Keratinocyte (primary cell): ENCODE data around the gene TGOLN2. TPM values are rescaled to one million over a fixed set of nuclear protein-coding genes. Genes with fewer than 3 reads are reported as not detected.
"Not testable (repeated sequence)": the region's sequence is repeated elsewhere in the genome, so short reads cannot be mapped to it uniquely, and the experiment has no call there.

Source experiments
- DNase-seq: peaks from one replicate; pipeline ENCODE4 v3.0.0-alpha.2; 2011; ENCODE audit warnings: low read depth, missing footprints, low spot score
- FAIRE-seq: peaks from 2 replicates; lab custom pipeline; 2011; peaks lifted over from hg19 to GRCh38; lab: Jason Lieb, UNC
- H2AFZ ChIP-seq: 2 replicates; pipeline ENCODE4 v1.6.0; 2012; ENCODE audit warnings: low read length, control low read depth, inconsistent platforms; ENCODE audit not compliant: control insufficient read depth
- H3K27ac ChIP-seq: 2 replicates; pipeline ENCODE4 v1.5.1; 2011; ENCODE audit warnings: low read length; ENCODE audit not compliant: control insufficient read depth, insufficient read depth
- H3K27me3 ChIP-seq: 3 replicates; pipeline ENCODE4 v1.6.0; 2011; ENCODE audit warnings: low read length; ENCODE audit not compliant: control insufficient read depth, insufficient read depth; ENCODE audit errors: extremely low read depth
- H3K36me3 ChIP-seq, 2 experiments: 2 replicates in 1 of 2; 3 replicates in 1 of 2; pipeline ENCODE4 v1.5.1; 2011; ENCODE audit warnings: low read length in 2 of 2, mild to moderate bottlenecking in 1 of 2; ENCODE audit not compliant: control insufficient read depth in 2 of 2, insufficient read depth in 2 of 2; ENCODE audit errors: extremely low read depth in 1 of 2
- H3K4me1 ChIP-seq: 3 replicates; pipeline ENCODE4 v1.5.1; 2011; ENCODE audit warnings: low read length; ENCODE audit not compliant: control insufficient read depth, insufficient read depth; ENCODE audit errors: extremely low read depth
- H3K4me2 ChIP-seq: 3 replicates; pipeline ENCODE4 v1.6.0; 2011; ENCODE audit warnings: low read depth, low read length; ENCODE audit not compliant: control insufficient read depth, insufficient read depth; ENCODE audit errors: extremely low read depth
- H3K4me3 ChIP-seq, 3 experiments: fragments of 200-600 bp in 1 of 3; sonication (generic) in 1 of 3; 2 replicates in 2 of 3; 3 replicates in 1 of 3; pipeline ENCODE4 v1.5.1; 2011 to 2016; ENCODE audit warnings: low read length in 3 of 3, mild to moderate bottlenecking in 3 of 3, control low read depth in 2 of 3, inconsistent platforms in 1 of 3, low read depth in 1 of 3, mixed read lengths in 1 of 3, mixed run types in 1 of 3, moderate library complexity in 1 of 3; ENCODE audit not compliant: control insufficient read depth in 2 of 3, insufficient read depth in 2 of 3; ENCODE audit errors: extremely low read depth in 1 of 3
- H3K79me2 ChIP-seq: 2 replicates; pipeline ENCODE4 v1.6.0; 2012; ENCODE audit warnings: low read length; ENCODE audit not compliant: control insufficient read depth, insufficient read depth
- H3K9ac ChIP-seq: 3 replicates; pipeline ENCODE4 v1.6.0; 2011; ENCODE audit warnings: low read length; ENCODE audit not compliant: control insufficient read depth, insufficient read depth; ENCODE audit errors: extremely low read depth
- H3K9me1 ChIP-seq: 3 replicates; pipeline ENCODE4 v1.6.0; 2011; ENCODE audit warnings: low read length; ENCODE audit not compliant: control insufficient read depth, insufficient read depth; ENCODE audit errors: extremely low read depth
- H3K9me3 ChIP-seq: 2 replicates; pipeline ENCODE4 v1.5.1; 2012; ENCODE audit warnings: low read depth, low read length; ENCODE audit not compliant: control insufficient read depth
- H4K20me1 ChIP-seq: 3 replicates; pipeline ENCODE4 v1.6.0; 2011; ENCODE audit warnings: low read length; ENCODE audit not compliant: control insufficient read depth, insufficient read depth; ENCODE audit errors: extremely low read depth
- CTCF ChIP-seq, 3 experiments: IDR thresholded peaks in 1 of 3; conservative IDR thresholded peaks in 1 of 3; optimal IDR thresholded peaks in 1 of 3; 2 replicates in 2 of 3; 3 replicates in 1 of 3; pipeline versions ENCODE3 to v1.5.1; 2011; ENCODE audit warnings: low read length in 3 of 3, mild to moderate bottlenecking in 3 of 3, moderate library complexity in 2 of 3, control low read depth in 1 of 3, inconsistent platforms in 1 of 3; ENCODE audit not compliant: insufficient read depth in 2 of 3; ENCODE audit errors: extremely low read depth in 1 of 3
- EZH2 ChIP-seq: IDR thresholded peaks from one replicate; pipeline ENCODE4 v1.6.1; 2012; ENCODE audit warnings: inconsistent platforms, mild to moderate bottlenecking, low read length, moderate library complexity
- dilution Hi-C: fragments of 300-500 bp; cut with MboI; formaldehyde crosslinking; loops from one replicate; pipeline ENCODE4 v1.7.0; 2020; ENCODE audit warnings: low sequenced_read_pairs; ENCODE audit not compliant: extremely low pct_ligation_motif_present
- polyA plus RNA-seq, 5 experiments: library from polyadenylated mRNA; depleted of rRNA in 3 of 5; stranded (reverse) in 3 of 5; stranded (forward) in 1 of 5; unstranded in 1 of 5; fragments of >200 nt; gene quantifications; 1 replicate in 1 of 5; 2 replicates in 3 of 5; 3 replicates in 1 of 5; pipeline versions ENCODE4 v1.2.1 to v1.2.3, GENCODE V29; 2011 to 2012; ENCODE audit warnings: missing spikeins in 2 of 5, low read depth in 1 of 5, low replicate concordance in 1 of 5

Gene TGOLN2
- polyA plus RNA-seq, 1 donor (not counting 4 experiments of a cell fraction or from before 2014, with no cell fraction given): 43.3 TPM

- Histone ChIP-seq H3K9me3 (no peaks in the 10 kb centered on the region), H3K9ac (no peak overlapping the region), H3K4me2 (no peak overlapping the region), H3K36me3 (peaks cover 25 to 36% of the 10 kb centered on the region in 2 experiments), H3K79me2 (peaks cover 20% of the 10 kb centered on the region), H3K9me1 (peaks cover 3% of the 10 kb centered on the region), H3K27me3 (no peaks in the 10 kb centered on the region), H3K27ac (no peak overlapping the region), H4K20me1 (no peaks in the 10 kb centered on the region), H3K4me1 (no peaks in the 10 kb centered on the region), H3K4me3 (no peak overlapping the region), H2AFZ (no peak overlapping the region)
- TF ChIP-seq EZH2 (no peak), CTCF (optimal IDR thresholded peaks at IDR 0.05 in 1 of 3, IDR thresholded peaks at IDR 0.05 in 1 of 3, conservative IDR thresholded peaks at IDR 0.05 in 1 of 3; ENCODE audit: extremely low read depth in 1 of 3, insufficient read depth in 2 of 3, low read length in 3 of 3) (no peak)
- DNase-seq (no peak), FAIRE-seq (no peak)
- dilution Hi-C loops: loop anchor here (10.0 kb wide), 1 partner anchor 46 kb away; no protein-coding TSS in a partner anchor
These were observed 9.3 kb downstream of the TGOLN2 start for GRCh38 chr2:85318222-85319074.

GRCh38 chr2:85315921-85316320 is 11.9 kb downstream of the TGOLN2 start:
- H4K20me1 ChIP-seq, H3K9ac ChIP-seq: not testable (repeated sequence)
- peaks cover 16 to 25% of the 10 kb centered on the region in 2 experiments for H3K36me3 ChIP-seq

More at GRCh38 chr2:85315921-85316320, 11.9 kb downstream of the TGOLN2 start:
- H3K79me2 ChIP-seq, H3K4me2 ChIP-seq, H3K27me3 ChIP-seq, H3K27ac ChIP-seq, H2AFZ ChIP-seq, H3K9me3 ChIP-seq, H3K4me3 ChIP-seq, H3K9me1 ChIP-seq, FAIRE-seq, DNase-seq: not testable (repeated sequence)
- H3K4me1 ChIP-seq: peaks cover 12% of the 10 kb centered on the region
- dilution Hi-C loops: loop anchor here (10.0 kb wide), 1 partner anchor 49 kb away; no protein-coding TSS in a partner anchor
